Measurements from ENCODE around the gene CNTN4. TPM values are rescaled to one million over a fixed set of nuclear protein-coding genes. Genes with fewer than 3 reads are reported as not detected.

Gene CNTN4
- total and polyA plus RNA-seq, 2 of the 8 experiments (the other 6 are each of a cell fraction or from before 2014, with no cell fraction given), result 0.41 to 2.2 TPM

DNA sequence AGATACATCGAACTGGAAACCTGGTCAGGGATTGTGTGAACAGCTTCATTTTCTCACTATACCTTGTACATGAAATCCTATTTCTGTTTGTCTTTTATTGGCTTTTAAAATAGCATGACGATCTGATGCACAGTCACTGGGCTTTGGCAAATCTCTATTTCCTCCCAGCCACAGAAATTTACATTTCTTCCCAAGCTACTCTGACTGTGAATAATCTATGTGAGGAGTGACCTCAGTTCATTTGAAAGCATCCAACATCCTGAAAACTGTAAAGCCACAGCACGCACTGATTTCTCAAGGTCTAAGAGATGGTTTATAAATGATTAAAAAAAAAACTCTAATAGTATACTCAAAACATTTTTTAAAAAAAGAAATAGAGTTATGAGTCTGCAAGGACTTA is 561.2 kb downstream of the CNTN4 start (continued):
- no peak for TF ChIP-seq CTBP2 (IDR thresholded peaks at IDR 0.05; ENCODE audit: borderline replicate concordance, insufficient read depth, insufficient read length, low read length)
- TF ChIP-seq KDM1A (IDR thresholded peaks at IDR 0.05; ENCODE audit: borderline replicate concordance, low read length), result no peak
- no peak for TF ChIP-seq RBBP5 (IDR thresholded peaks at IDR 0.05; ENCODE audit: borderline replicate concordance, low read depth, low read length)
- no peak for TF ChIP-seq SP1 (IDR thresholded peaks at IDR 0.05; ENCODE audit: low read depth, low read length)
- TF ChIP-seq, protein P1, sequence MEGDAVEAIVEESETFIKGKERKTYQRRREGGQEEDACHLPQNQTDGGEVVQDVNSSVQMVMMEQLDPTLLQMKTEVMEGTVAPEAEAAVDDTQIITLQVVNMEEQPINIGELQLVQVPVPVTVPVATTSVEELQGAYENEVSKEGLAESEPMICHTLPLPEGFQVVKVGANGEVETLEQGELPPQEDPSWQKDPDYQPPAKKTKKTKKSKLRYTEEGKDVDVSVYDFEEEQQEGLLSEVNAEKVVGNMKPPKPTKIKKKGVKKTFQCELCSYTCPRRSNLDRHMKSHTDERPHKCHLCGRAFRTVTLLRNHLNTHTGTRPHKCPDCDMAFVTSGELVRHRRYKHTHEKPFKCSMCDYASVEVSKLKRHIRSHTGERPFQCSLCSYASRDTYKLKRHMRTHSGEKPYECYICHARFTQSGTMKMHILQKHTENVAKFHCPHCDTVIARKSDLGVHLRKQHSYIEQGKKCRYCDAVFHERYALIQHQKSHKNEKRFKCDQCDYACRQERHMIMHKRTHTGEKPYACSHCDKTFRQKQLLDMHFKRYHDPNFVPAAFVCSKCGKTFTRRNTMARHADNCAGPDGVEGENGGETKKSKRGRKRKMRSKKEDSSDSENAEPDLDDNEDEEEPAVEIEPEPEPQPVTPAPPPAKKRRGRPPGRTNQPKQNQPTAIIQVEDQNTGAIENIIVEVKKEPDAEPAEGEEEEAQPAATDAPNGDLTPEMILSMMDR (IDR thresholded peaks at IDR 0.05; ENCODE audit: control extremely low read depth in 1 of 3, insufficient read depth in 1 of 3, low read depth in 1 of 3, low read length in 3 of 3), result no peak
- TF ChIP-seq YY1 (IDR thresholded peaks at IDR 0.05; ENCODE audit: low read depth, low read length), result no peak
- no peak for TF ChIP-seq CREB1 (IDR thresholded peaks at IDR 0.05)
- TF ChIP-seq CHD2 (IDR thresholded peaks at IDR 0.05; ENCODE audit: low read length), result no peak
- TF ChIP-seq GABPA (IDR thresholded peaks at IDR 0.05; ENCODE audit: borderline replicate concordance, insufficient read depth, low read length), result no peak
- no peak for TF ChIP-seq CHD1 (IDR thresholded peaks at IDR 0.05; ENCODE audit: low read depth, low read length)
- no peak for TF ChIP-seq HDAC6 (IDR thresholded peaks at IDR 0.05; ENCODE audit: low read depth, low read length)
- no peak for TF ChIP-seq POLR2A (IDR thresholded peaks at IDR 0.05; ENCODE audit: control extremely low read depth in 1 of 2, low read depth in 2 of 2, low read length in 2 of 2)
- no peak for TF ChIP-seq MAFK (IDR thresholded peaks at IDR 0.05; ENCODE audit: low read depth, low read length)
- TF ChIP-seq SUZ12 (IDR thresholded peaks at IDR 0.05; ENCODE audit: low read length), result no peak
- TF ChIP-seq, protein P2, sequence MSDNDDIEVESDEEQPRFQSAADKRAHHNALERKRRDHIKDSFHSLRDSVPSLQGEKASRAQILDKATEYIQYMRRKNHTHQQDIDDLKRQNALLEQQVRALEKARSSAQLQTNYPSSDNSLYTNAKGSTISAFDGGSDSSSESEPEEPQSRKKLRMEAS (IDR thresholded peaks at IDR 0.05), result no peak
